Mammary epithelial cell (primary cell): ENCODE results near the gene TRIP12.

Experiments used
- CTCF ChIP-seq, 2 donors: IDR thresholded peaks in 1 of 2; conservative IDR thresholded peaks in 1 of 2; 2 replicates each; pipeline ENCODE4 v1.5.1; 2011 to 2012; ENCODE audit warnings: inconsistent platforms in 2 of 2, low read length in 2 of 2, mild to moderate bottlenecking in 2 of 2, control low read depth in 1 of 2, low read depth in 1 of 2; ENCODE audit not compliant: insufficient read depth in 1 of 2; ENCODE audit errors: extremely low read depth in 1 of 2
- EZH2 ChIP-seq: IDR thresholded peaks from 2 replicates; pipeline ENCODE4 v1.6.1; 2012; ENCODE audit warnings: low read length, inconsistent platforms, borderline replicate concordance

GRCh38 chr2:229798446-229799155 is 123.2 kb downstream of the TRIP12 start:
- TF ChIP-seq EZH2 (no peak), CTCF (conservative IDR thresholded peaks at IDR 0.05 in 1 of 2, IDR thresholded peaks at IDR 0.05 in 1 of 2; ENCODE audit: extremely low read depth in 1 of 2, insufficient read depth in 1 of 2, low read depth in 1 of 2, low read length in 2 of 2) (no peak)
